OCI-LY7 (cell line): ENCODE data around the gene PPFIA3. TPM values are rescaled to one million over a fixed set of nuclear protein-coding genes. Genes with fewer than 3 reads are reported as not detected.
"Not testable (repeated sequence)": the region's sequence is repeated elsewhere in the genome, so short reads cannot be mapped to it uniquely, and the experiment has no call there.

Experiments
- BruUV-seq: library from RNA; stranded (reverse); fragments of 400-500 nt; replicated peaks from 2 replicates; lab custom pipeline; 2021; lab: Mats Ljungman, UMichigan
- CTCF ChIA-PET: fragments of 300-600 bp; sonication (Branson Sonifier 250); formaldehyde crosslinking; loops from one replicate; lab custom pipeline; 2022; ENCODE audit warnings: antibody characterized with exemption; ENCODE audit not compliant: unreplicated experiment; lab: Charles Lee
- POLR2A ChIA-PET: fragments of 300-600 bp; sonication (Branson Sonifier 250); formaldehyde crosslinking; loops from one replicate; lab custom pipeline; 2022; ENCODE audit warnings: antibody characterized with exemption; lab: Charles Lee
- DNase-seq: peaks from one replicate; pipeline ENCODE4 v3.0.0-alpha.2; 2015; ENCODE audit warnings: low spot score
- H2AFZ ChIP-seq: fragments of 200-600 bp; sonication (generic), shearing (Covaris generic); 2 replicates; pipeline ENCODE4 v1.6.1; 2014; ENCODE audit warnings: mild to moderate bottlenecking, antibody characterized with exemption, low read length, moderate library complexity
- H3K27ac ChIP-seq: fragments of 200-600 bp; sonication (generic); 2 replicates; pipeline ENCODE4 v1.5.1; 2014; ENCODE audit warnings: mixed run types, low read depth, mild to moderate bottlenecking, moderate library complexity, low read length, inconsistent platforms; ENCODE audit not compliant: poor library complexity, severe bottlenecking
- H3K36me3 ChIP-seq: fragments of 200-600 bp; sonication (generic); 2 replicates; pipeline ENCODE4 v1.6.1; 2014; ENCODE audit warnings: mild to moderate bottlenecking, antibody characterized with exemption, low read length, moderate library complexity, mixed read lengths; ENCODE audit not compliant: insufficient read depth
- H3K4me1 ChIP-seq: fragments of 200-600 bp; sonication (generic); 2 replicates; pipeline ENCODE4 v1.5.1; 2014; ENCODE audit warnings: mild to moderate bottlenecking, low read length; ENCODE audit not compliant: insufficient read depth, poor library complexity, severe bottlenecking
- H3K4me2 ChIP-seq: fragments of 200-600 bp; sonication (generic); 2 replicates; pipeline ENCODE4 v1.6.1; 2014; ENCODE audit warnings: mild to moderate bottlenecking, low read length
- H3K4me3 ChIP-seq: fragments of 200-600 bp; sonication (generic); 2 replicates; pipeline ENCODE4 v1.5.1; 2014; ENCODE audit warnings: mild to moderate bottlenecking, low read depth, low read length; ENCODE audit not compliant: poor library complexity, severe bottlenecking
- H3K79me2 ChIP-seq: fragments of 200-600 bp; sonication (generic); 2 replicates; pipeline ENCODE4 v1.6.1; 2016; ENCODE audit warnings: low read depth, mild to moderate bottlenecking, low read length, moderate library complexity, mixed read lengths; ENCODE audit not compliant: insufficient read depth
- H3K9me2 ChIP-seq: fragments of 200-600 bp; sonication (generic); 2 replicates; pipeline ENCODE4 v1.6.1; 2016; ENCODE audit warnings: mild to moderate bottlenecking, low read length, mixed read lengths; ENCODE audit not compliant: insufficient read depth
- H3K9me3 ChIP-seq: fragments of 200-600 bp; sonication (generic); 2 replicates; pipeline ENCODE4 v1.6.1; 2014; ENCODE audit warnings: mild to moderate bottlenecking, mixed run types, low read length, mixed read lengths
- H4K20me1 ChIP-seq: fragments of 200-600 bp; sonication (generic); 2 replicates; pipeline ENCODE4 v1.6.1; 2014; ENCODE audit warnings: mild to moderate bottlenecking, antibody characterized with exemption, low read length, moderate library complexity, mixed read lengths; ENCODE audit not compliant: insufficient read depth
- CTCF ChIP-seq: fragments of 200-600 bp; sonication (generic); conservative IDR thresholded peaks from 2 replicates; pipeline ENCODE4 v1.5.1; 2014; ENCODE audit warnings: mild to moderate bottlenecking, antibody characterized with exemption, low read length, moderate library complexity, mixed read lengths
- EZH2phosphoT487 ChIP-seq: fragments of 200-600 bp; sonication (generic); IDR thresholded peaks from 2 replicates; pipeline ENCODE4 v1.6.1; 2018; ENCODE audit warnings: low read depth, borderline replicate concordance, mild to moderate bottlenecking, mixed run types, antibody characterized with exemption, low read length, moderate library complexity, mixed read lengths
- intact Hi-C: fragments of 100-400 bp; cut with micrococcal nuclease; formaldehyde crosslinking; loops from one replicate; pipeline ENCODE4 v1.10.0; 2022; ENCODE audit not compliant: unreplicated experiment
- total RNA-seq, 2 experiments: library from RNA; depleted of rRNA in 1 of 2; stranded (reverse); fragments of >200 nt in 1 of 2; shearing (Covaris generic) in 1 of 2; gene quantifications; 2 replicates each; pipeline ENCODE4 v1.2.3, GENCODE V29; 2014 to 2022

The PPFIA3 gene
- total RNA-seq, 2 experiments from 2014 or later = 17.8 to 21.2 TPM

- H3K79me2 ChIP-seq, H3K36me3 ChIP-seq, H3K9me3 ChIP-seq, H3K27ac ChIP-seq, H3K9me2 ChIP-seq, H2AFZ ChIP-seq, H3K4me2 ChIP-seq, CTCF ChIA-PET, H3K4me3 ChIP-seq, BruUV-seq, H4K20me1 ChIP-seq, intact Hi-C loops, H3K4me1 ChIP-seq: not testable (repeated sequence)
- peak; percentile 40 for DNase-seq
- TF ChIP-seq CTCF = peak; percentile 59
- POLR2A ChIA-PET = interaction anchor here (0.7 kb wide), 1 partner anchor 23 kb away, joined by 4 read pairs; no protein-coding TSS in a partner anchor
These were observed 44.5 kb upstream of the PPFIA3 start for GRCh38 chr19:49074869-49075268.

DNA sequence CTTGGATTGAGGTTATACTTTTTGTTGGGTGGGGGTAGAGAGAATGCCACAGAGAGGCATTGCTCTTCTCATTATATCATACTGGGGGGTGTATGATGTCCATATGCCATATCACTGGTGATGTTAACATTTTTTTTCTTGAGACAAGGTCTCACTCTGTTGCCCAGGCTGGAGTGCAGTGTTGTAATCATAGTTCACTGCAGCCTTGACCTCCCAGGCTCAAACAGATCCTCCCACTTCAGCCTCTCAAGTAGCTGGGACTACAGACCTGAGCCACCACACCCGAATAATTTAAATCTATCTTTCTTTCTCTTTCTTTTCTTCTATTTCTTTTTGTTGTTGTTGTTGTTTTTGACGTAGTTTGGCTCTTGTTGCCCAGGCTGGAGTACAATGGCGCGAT, 39.0 kb upstream of the PPFIA3 start:
- no peaks in the 10 kb centered on the region for H3K9me3 ChIP-seq
- H3K4me1 ChIP-seq = peaks cover 6% of the 10 kb centered on the region
- peaks cover under 1% of the 10 kb centered on the region; the same call in 1 of the 2 replicates for H3K79me2 ChIP-seq
- no peaks in the 10 kb centered on the region for H4K20me1 ChIP-seq
- intact Hi-C loops = no loop called here
- H3K4me2 ChIP-seq = no peak overlapping the region
- ChIA-PET POLR2A (no interaction called here), CTCF (no interaction called here)
- BruUV-seq = no TSS peak
- H3K4me3 ChIP-seq = no peak overlapping the region
- H3K9me2 ChIP-seq = no peaks in the 10 kb centered on the region
- H3K36me3 ChIP-seq = no peaks in the 10 kb centered on the region
- H3K27ac ChIP-seq = no peak overlapping the region
- DNase-seq = no peak
- TF ChIP-seq CTCF (no peak), EZH2phosphoT487 (no peak)
- H2AFZ ChIP-seq = no peak overlapping the region

GRCh38 chr19:49081273-49081672, 38.1 kb upstream of the PPFIA3 start:
- TF ChIP-seq CTCF (no peak), EZH2phosphoT487 (no peak)
- Histone ChIP-seq H3K36me3 (peaks cover 5% of the 10 kb centered on the region), H3K4me3 (no peak overlapping the region), H3K9me3 (no peaks in the 10 kb centered on the region), H3K79me2 (peaks cover 10% of the 10 kb centered on the region), H4K20me1 (peaks cover 6% of the 10 kb centered on the region), H2AFZ (no peak overlapping the region), H3K9me2 (no peaks in the 10 kb centered on the region), H3K4me1 (peaks cover 6% of the 10 kb centered on the region), H3K4me2 (no peak overlapping the region), H3K27ac (no peak overlapping the region)
- intact Hi-C loops = no loop called here
- ChIA-PET POLR2A (no interaction called here), CTCF (no interaction called here)
- BruUV-seq = no TSS peak
- DNase-seq = no peak
